Neural crest cell (in vitro differentiated cells): ENCODE results near the gene KIAA2012. TPM values are rescaled to one million over a fixed set of nuclear protein-coding genes. Genes with fewer than 3 reads are reported as not detected.

Experiments
- DNase-seq: peaks from one replicate; pipeline ENCODE4 v3.0.0; 2021; ENCODE audit warnings: low read depth, mixed read lengths, low spot score
- H3K27ac Mint-ChIP-seq: one replicate; pipeline ENCODE4 v1.8.0; 2021; ENCODE audit warnings: mild to moderate bottlenecking, mixed read lengths; ENCODE audit not compliant: unreplicated experiment
- H3K27me3 Mint-ChIP-seq: 2 replicates; pipeline ENCODE4 v1.8.0; 2021; ENCODE audit warnings: low read depth, mild to moderate bottlenecking, mixed read lengths
- H3K36me3 Mint-ChIP-seq: 2 replicates; pipeline ENCODE4 v1.8.0; 2021; ENCODE audit warnings: low read depth, mild to moderate bottlenecking, mixed read lengths
- H3K4me1 Mint-ChIP-seq: 2 replicates; pipeline ENCODE4 v1.8.0; 2021; ENCODE audit warnings: mixed read lengths
- H3K4me3 Mint-ChIP-seq: one replicate; pipeline ENCODE4 v1.8.0; 2021; ENCODE audit warnings: mild to moderate bottlenecking, mixed read lengths
- H3K9me3 Mint-ChIP-seq: 2 replicates; pipeline ENCODE4 v1.8.0; 2021; ENCODE audit warnings: mixed read lengths
- total RNA-seq: library from RNA; stranded (reverse); gene quantifications from 2 replicates; pipeline ENCODE4 v1.2.1, GENCODE V29; 2021
- TF ChIP-seq, protein P1 (sequence below): fragments of 200-600 bp; sonication (generic); conservative IDR thresholded peaks from 2 replicates; pipeline ENCODE4 v1.5.0; 2021; ENCODE audit warnings: antibody characterized with exemption, mild to moderate bottlenecking

Gene KIAA2012
- total RNA-seq, 1 donor from 2014 or later: 0.07 TPM

DNA sequence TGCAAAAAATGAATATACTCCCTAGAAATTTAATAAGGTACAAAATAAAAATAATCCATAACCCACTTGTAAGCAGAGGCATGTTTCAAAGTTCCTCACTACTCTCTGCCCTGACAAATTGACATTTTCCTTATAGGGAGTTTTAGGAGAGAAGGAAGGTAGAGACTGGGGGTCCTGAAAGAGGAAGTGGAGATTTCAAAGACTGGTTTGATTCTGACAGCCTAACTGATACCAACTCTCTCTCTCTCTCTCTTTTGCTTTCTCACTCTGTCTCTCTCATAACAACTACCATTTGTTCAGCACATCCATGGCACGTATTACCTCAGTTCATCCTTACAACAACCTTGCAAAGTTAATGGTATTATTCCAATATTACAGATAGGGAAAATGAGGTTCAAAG, 20.8 kb upstream of the KIAA2012 start:
- Mint-ChIP-seq H3K4me1 (peaks cover 13% of the 10 kb centered on the region), H3K9me3 (no peaks in the 10 kb centered on the region), H3K27ac (no peak overlapping the region), H3K36me3 (no peaks in the 10 kb centered on the region), H3K27me3 (peaks cover 5% of the 10 kb centered on the region), H3K4me3 (no peak overlapping the region)
- no peak for DNase-seq
- TF ChIP-seq, protein P1, sequence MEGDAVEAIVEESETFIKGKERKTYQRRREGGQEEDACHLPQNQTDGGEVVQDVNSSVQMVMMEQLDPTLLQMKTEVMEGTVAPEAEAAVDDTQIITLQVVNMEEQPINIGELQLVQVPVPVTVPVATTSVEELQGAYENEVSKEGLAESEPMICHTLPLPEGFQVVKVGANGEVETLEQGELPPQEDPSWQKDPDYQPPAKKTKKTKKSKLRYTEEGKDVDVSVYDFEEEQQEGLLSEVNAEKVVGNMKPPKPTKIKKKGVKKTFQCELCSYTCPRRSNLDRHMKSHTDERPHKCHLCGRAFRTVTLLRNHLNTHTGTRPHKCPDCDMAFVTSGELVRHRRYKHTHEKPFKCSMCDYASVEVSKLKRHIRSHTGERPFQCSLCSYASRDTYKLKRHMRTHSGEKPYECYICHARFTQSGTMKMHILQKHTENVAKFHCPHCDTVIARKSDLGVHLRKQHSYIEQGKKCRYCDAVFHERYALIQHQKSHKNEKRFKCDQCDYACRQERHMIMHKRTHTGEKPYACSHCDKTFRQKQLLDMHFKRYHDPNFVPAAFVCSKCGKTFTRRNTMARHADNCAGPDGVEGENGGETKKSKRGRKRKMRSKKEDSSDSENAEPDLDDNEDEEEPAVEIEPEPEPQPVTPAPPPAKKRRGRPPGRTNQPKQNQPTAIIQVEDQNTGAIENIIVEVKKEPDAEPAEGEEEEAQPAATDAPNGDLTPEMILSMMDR: no peak

DNA sequence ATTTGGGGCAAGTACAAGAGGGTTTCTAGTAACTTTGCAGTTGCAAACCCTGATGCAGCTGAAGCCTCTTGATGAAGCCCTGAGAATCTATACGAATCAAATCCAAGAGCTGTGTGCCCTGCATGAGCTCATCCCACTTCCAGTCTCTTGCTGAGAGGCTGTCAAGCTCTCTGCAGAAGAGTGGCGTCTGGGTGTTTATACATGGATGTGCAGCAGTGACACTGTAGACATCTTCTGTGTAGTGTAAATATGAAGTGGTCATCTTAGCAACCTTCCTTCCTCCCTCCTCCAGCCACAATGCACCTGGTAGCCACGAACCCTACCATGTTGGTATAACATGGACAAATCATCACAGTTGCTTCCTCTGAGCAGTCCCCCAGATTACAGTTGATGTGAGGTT, 18.4 kb upstream of the KIAA2012 start:
- no peak overlapping the region for H3K4me3 Mint-ChIP-seq
- no peaks in the 10 kb centered on the region for H3K36me3 Mint-ChIP-seq
- peaks cover 9% of the 10 kb centered on the region for H3K4me1 Mint-ChIP-seq
- H3K27ac Mint-ChIP-seq: no peak overlapping the region
- H3K27me3 Mint-ChIP-seq: peaks cover 5% of the 10 kb centered on the region
- TF ChIP-seq, protein P1: no peak
- no peak for DNase-seq
- peaks cover 3% of the 10 kb centered on the region for H3K9me3 Mint-ChIP-seq

DNA sequence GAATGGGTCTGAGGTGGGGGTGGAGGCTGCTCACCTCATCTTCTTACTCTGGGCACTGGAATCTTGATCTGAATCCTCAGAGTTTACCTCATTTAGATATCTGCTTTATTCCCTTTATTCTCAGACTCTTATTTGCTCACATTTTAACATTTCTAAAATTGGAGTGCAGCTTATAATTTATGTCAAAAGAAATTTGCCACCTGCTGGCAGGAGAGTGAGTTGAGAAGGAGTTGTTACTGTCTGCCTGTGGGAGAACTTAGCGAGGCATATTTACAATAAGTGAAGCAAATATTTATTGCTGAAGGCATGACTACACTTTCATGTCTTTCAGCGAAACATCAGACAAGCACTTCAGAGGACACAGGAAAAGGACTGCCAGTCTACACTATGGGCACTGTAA, 16.4 kb upstream of the KIAA2012 start:
- Mint-ChIP-seq H3K36me3 (no peaks in the 10 kb centered on the region), H3K4me1 (peaks cover 1% of the 10 kb centered on the region), H3K9me3 (peaks cover 3% of the 10 kb centered on the region), H3K27me3 (peaks cover 5% of the 10 kb centered on the region), H3K4me3 (no peak overlapping the region), H3K27ac (no peak overlapping the region)
- no peak for DNase-seq
- TF ChIP-seq, protein P1: peak; percentile 53

DNA sequence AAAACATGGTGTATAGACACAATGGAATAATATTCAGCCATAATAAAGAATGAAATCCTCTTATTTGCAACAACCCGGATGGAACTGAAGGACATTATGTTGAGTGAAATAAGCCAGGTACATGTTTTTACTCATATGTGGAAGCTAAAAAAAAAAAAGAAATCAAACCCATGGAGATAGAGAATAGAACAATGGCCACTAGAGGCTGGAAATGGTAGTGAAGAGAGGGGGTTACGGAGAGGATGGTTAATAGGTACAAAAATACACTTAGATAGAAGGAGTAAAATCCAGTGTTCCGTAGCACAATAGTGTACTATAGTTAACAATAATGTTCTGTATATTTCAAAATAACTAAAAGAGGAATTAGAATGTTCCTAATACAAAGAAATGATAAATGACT, 12.8 kb upstream of the KIAA2012 start:
- peaks cover 3% of the 10 kb centered on the region for H3K9me3 Mint-ChIP-seq
- no peaks in the 10 kb centered on the region for H3K36me3 Mint-ChIP-seq
- no peak for DNase-seq
- H3K4me3 Mint-ChIP-seq: no peak overlapping the region
- H3K27me3 Mint-ChIP-seq: no peaks in the 10 kb centered on the region
- peaks cover 31% of the 10 kb centered on the region for H3K4me1 Mint-ChIP-seq
- TF ChIP-seq, protein P1: peak; percentile 55
- H3K27ac Mint-ChIP-seq: no peak overlapping the region

DNA sequence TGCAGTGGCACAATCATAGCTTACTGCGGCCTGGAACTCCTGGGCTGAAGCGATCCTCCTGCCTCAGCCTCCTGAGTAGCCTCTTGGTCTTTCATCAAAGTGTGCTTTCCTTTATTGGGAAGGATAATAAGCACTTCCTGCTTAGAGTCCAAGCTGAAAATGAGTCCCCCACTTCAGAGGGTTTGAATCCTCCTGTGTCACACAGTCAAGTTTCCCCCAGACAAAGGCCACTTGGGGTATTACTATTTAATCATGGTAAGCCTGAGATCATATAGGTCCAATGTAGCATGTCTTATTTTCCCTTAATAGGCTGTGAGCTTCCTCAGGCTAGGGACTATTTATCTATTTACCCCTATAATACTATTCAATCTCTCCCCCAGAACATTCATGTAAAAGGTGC, 11.4 kb upstream of the KIAA2012 start:
- Mint-ChIP-seq H3K9me3 (peaks cover 3% of the 10 kb centered on the region), H3K4me3 (no peak overlapping the region), H3K36me3 (no peaks in the 10 kb centered on the region), H3K27ac (no peak overlapping the region), H3K4me1 (peaks cover 37% of the 10 kb centered on the region), H3K27me3 (no peaks in the 10 kb centered on the region)
- no peak for DNase-seq
- TF ChIP-seq, protein P1: no peak
